ENCODE measurements around the gene KDM6B. TPM values are rescaled to one million over a fixed set of nuclear protein-coding genes. Genes with fewer than 3 reads are reported as not detected.

KDM6B gene
- total and polyA plus RNA-seq, 7 experiments from 2014 or later = 0.95 to 179 (median 119) TPM

- Mint-ChIP-seq H3K27me3 (peaks cover 0 to 14% (median 0%) of the 10 kb centered on the region in 5 donors), H3K9me3 (peaks cover 0 to 2% (median 0%) of the 10 kb centered on the region in 11 donors), H3K27ac (no peak overlapping the region), H3K36me3 (no peaks in the 10 kb centered on the region), H3K4me3 (no peak overlapping the region), H3K4me1 (peaks cover 0 to 10% (median 8%) of the 10 kb centered on the region in 7 donors)
- Histone ChIP-seq H3K4me3 (ENCODE audit: low read length) (no peak overlapping the region), H3K27me3 (ENCODE audit: control insufficient read depth in 2 of 2, insufficient read depth in 2 of 2, low read length in 2 of 2) (no peaks in the 10 kb centered on the region), H3K4me1 (ENCODE audit: control insufficient read depth in 2 of 2, insufficient read depth in 2 of 2, low read length in 2 of 2) (peaks cover 0 to 4% of the 10 kb centered on the region in 2 donors), H3K36me3 (ENCODE audit: control insufficient read depth in 2 of 3, insufficient read depth in 3 of 3, low read length in 3 of 3) (no peaks in the 10 kb centered on the region), H3K27ac (ENCODE audit: low read depth, low read length) (no peak overlapping the region), H3K9me3 (ENCODE audit: control insufficient read depth in 2 of 3, low read length in 3 of 3) (no peaks in the 10 kb centered on the region)
- POLR2A ChIA-PET = no interaction called here
- CTCF ChIA-PET = interaction anchor here (0.6 to 0.9 kb wide), 2 partner anchors 11 to 225 kb away, joined by 3 to 4 read pairs; no protein-coding TSS in a partner anchor
- ATAC-seq (no peak), DNase-seq (peak in 1 of 9 donors; percentile 16)
- intact Hi-C loops (cut with micrococcal nuclease) = no loop called here
Observed at GRCh38 chr17:7811251-7811650, 22.8 kb upstream of the KDM6B start.

GRCh38 chr17:7814969-7815368, 19.0 kb upstream of the KDM6B start:
- H3K9me3 Mint-ChIP-seq = no peaks in the 10 kb centered on the region
- Histone ChIP-seq H3K36me3 (ENCODE audit: control insufficient read depth in 2 of 3, insufficient read depth in 3 of 3, low read length in 3 of 3) (no peaks in the 10 kb centered on the region), H3K9me3 (ENCODE audit: control insufficient read depth in 2 of 3, low read length in 3 of 3) (no peaks in the 10 kb centered on the region), H3K4me3 (ENCODE audit: low read length) (no peak overlapping the region), H3K27ac (ENCODE audit: low read depth, low read length) (no peak overlapping the region), H3K27me3 (ENCODE audit: control insufficient read depth in 2 of 2, insufficient read depth in 2 of 2, low read length in 2 of 2) (no peaks in the 10 kb centered on the region), H3K4me1 (ENCODE audit: control insufficient read depth in 2 of 2, insufficient read depth in 2 of 2, low read length in 2 of 2) (peaks cover 0 to 4% of the 10 kb centered on the region in 2 donors)
- peaks cover 0 to 10% (median 8%) of the 10 kb centered on the region in 7 donors for H3K4me1 Mint-ChIP-seq
- ChIA-PET CTCF (no interaction called here), POLR2A (no interaction called here)
- no peak overlapping the region for H3K27ac Mint-ChIP-seq
- H3K36me3 Mint-ChIP-seq = no peaks in the 10 kb centered on the region
- intact Hi-C loops (cut with micrococcal nuclease) = no loop called here
- ATAC-seq (no peak), DNase-seq (no peak)
- peaks cover 0 to 4% (median 0%) of the 10 kb centered on the region in 5 donors for H3K27me3 Mint-ChIP-seq
- H3K4me3 Mint-ChIP-seq = no peak overlapping the region

GRCh38 chr17:7816926-7817642, 16.9 kb upstream of the KDM6B start:
- H3K4me3 Mint-ChIP-seq = no peak overlapping the region
- Histone ChIP-seq H3K36me3 (ENCODE audit: control insufficient read depth in 2 of 3, insufficient read depth in 3 of 3, low read length in 3 of 3) (no peaks in the 10 kb centered on the region), H3K4me1 (ENCODE audit: control insufficient read depth in 2 of 2, insufficient read depth in 2 of 2, low read length in 2 of 2) (no peaks in the 10 kb centered on the region), H3K4me3 (ENCODE audit: low read length) (no peak overlapping the region), H3K27ac (ENCODE audit: low read depth, low read length) (no peak overlapping the region), H3K27me3 (ENCODE audit: control insufficient read depth in 2 of 2, insufficient read depth in 2 of 2, low read length in 2 of 2) (no peaks in the 10 kb centered on the region), H3K9me3 (ENCODE audit: control insufficient read depth in 2 of 3, low read length in 3 of 3) (no peaks in the 10 kb centered on the region)
- H3K27me3 Mint-ChIP-seq = peaks cover 0 to 4% (median 0%) of the 10 kb centered on the region in 5 donors
- no peak for DNase-seq
- H3K36me3 Mint-ChIP-seq = no peaks in the 10 kb centered on the region
- no peaks in the 10 kb centered on the region for H3K9me3 Mint-ChIP-seq
- no peaks in the 10 kb centered on the region for H3K4me1 Mint-ChIP-seq
- no peak for ATAC-seq
- intact Hi-C loops (cut with micrococcal nuclease) = no loop called here
- ChIA-PET CTCF (interaction anchor here (0.8 to 1.3 kb wide), 2 partner anchors 16 to 172 kb away, joined by 3 to 4 read pairs; no protein-coding TSS in a partner anchor), POLR2A (no interaction called here)
- H3K27ac Mint-ChIP-seq = no peak overlapping the region

- no peaks in the 10 kb centered on the region for H3K36me3 Mint-ChIP-seq
- H3K4me1 Mint-ChIP-seq = peaks cover 0 to 3% (median 0%) of the 10 kb centered on the region in 7 donors
- H3K27ac ChIP-seq (ENCODE audit: low read depth, low read length) = no peak overlapping the region
- H3K27me3 ChIP-seq (ENCODE audit: control insufficient read depth in 2 of 2, insufficient read depth in 2 of 2, low read length in 2 of 2) = no peaks in the 10 kb centered on the region
- no peaks in the 10 kb centered on the region for H3K9me3 Mint-ChIP-seq
- no peak overlapping the region for H3K4me3 Mint-ChIP-seq
- H3K4me3 ChIP-seq (ENCODE audit: low read length) = no peak overlapping the region
- H3K27ac Mint-ChIP-seq = no peak overlapping the region
- ATAC-seq (no peak), DNase-seq (no peak)
- intact Hi-C loops (cut with micrococcal nuclease) = no loop called here
- no peaks in the 10 kb centered on the region for H3K36me3 ChIP-seq (ENCODE audit: control insufficient read depth in 2 of 3, insufficient read depth in 3 of 3, low read length in 3 of 3)
- peaks cover 0 to 4% (median 0%) of the 10 kb centered on the region in 5 donors for H3K27me3 Mint-ChIP-seq
- no peaks in the 10 kb centered on the region for H3K9me3 ChIP-seq (ENCODE audit: control insufficient read depth in 2 of 3, low read length in 3 of 3)
- H3K4me1 ChIP-seq (ENCODE audit: control insufficient read depth in 2 of 2, insufficient read depth in 2 of 2, low read length in 2 of 2) = no peaks in the 10 kb centered on the region
- POLR2A ChIA-PET = no interaction called here
- CTCF ChIA-PET = no interaction called here
Observed at GRCh38 chr17:7817643-7817964, 16.4 kb upstream of the KDM6B start.

- Mint-ChIP-seq H3K27ac (no peak overlapping the region), H3K4me3 (no peak overlapping the region), H3K4me1 (peaks cover 0 to 5% (median 0%) of the 10 kb centered on the region in 7 donors), H3K9me3 (no peaks in the 10 kb centered on the region), H3K36me3 (no peaks in the 10 kb centered on the region), H3K27me3 (peaks cover 0 to 4% (median 0%) of the 10 kb centered on the region in 5 donors)
- H3K27me3 ChIP-seq (ENCODE audit: control insufficient read depth in 2 of 2, insufficient read depth in 2 of 2, low read length in 2 of 2) = no peaks in the 10 kb centered on the region
- H3K9me3 ChIP-seq (ENCODE audit: control insufficient read depth in 2 of 3, low read length in 3 of 3) = no peaks in the 10 kb centered on the region
- intact Hi-C loops (cut with micrococcal nuclease) = no loop called here
- POLR2A ChIA-PET = no interaction called here
- DNase-seq = no peak
- H3K36me3 ChIP-seq (ENCODE audit: control insufficient read depth in 2 of 3, insufficient read depth in 3 of 3, low read length in 3 of 3) = no peaks in the 10 kb centered on the region
- H3K4me1 ChIP-seq (ENCODE audit: control insufficient read depth in 2 of 2, insufficient read depth in 2 of 2, low read length in 2 of 2) = no peaks in the 10 kb centered on the region
- CTCF ChIA-PET = interaction anchor here (0.6 kb wide), 1 partner anchor 10 kb away, joined by 4 read pairs; no protein-coding TSS in a partner anchor
- no peak for ATAC-seq
- no peak overlapping the region for H3K4me3 ChIP-seq (ENCODE audit: low read length)
- no peak overlapping the region for H3K27ac ChIP-seq (ENCODE audit: low read depth, low read length)
Observed at GRCh38 chr17:7818026-7818425, 16.0 kb upstream of the KDM6B start.

- Histone ChIP-seq H3K36me3 (ENCODE audit: control insufficient read depth in 2 of 3, insufficient read depth in 3 of 3, low read length in 3 of 3) (no peaks in the 10 kb centered on the region), H3K27me3 (ENCODE audit: control insufficient read depth in 2 of 2, insufficient read depth in 2 of 2, low read length in 2 of 2) (no peaks in the 10 kb centered on the region), H3K4me1 (ENCODE audit: control insufficient read depth in 2 of 2, insufficient read depth in 2 of 2, low read length in 2 of 2) (no peaks in the 10 kb centered on the region), H3K4me3 (ENCODE audit: low read length) (no peak overlapping the region), H3K27ac (ENCODE audit: low read depth, low read length) (no peak overlapping the region), H3K9me3 (ENCODE audit: control insufficient read depth in 2 of 3, low read length in 3 of 3) (no peaks in the 10 kb centered on the region)
- no peaks in the 10 kb centered on the region for H3K36me3 Mint-ChIP-seq
- ChIA-PET POLR2A (no interaction called here), CTCF (interaction anchor here (0.6 kb wide), 2 partner anchors 9 to 13 kb away, joined by 3 to 4 read pairs; no protein-coding TSS in a partner anchor)
- ATAC-seq (no peak), DNase-seq (no peak)
- H3K4me3 Mint-ChIP-seq = no peak overlapping the region
- no peaks in the 10 kb centered on the region for H3K9me3 Mint-ChIP-seq
- H3K27me3 Mint-ChIP-seq = peaks cover 0 to 4% (median 0%) of the 10 kb centered on the region in 5 donors
- H3K27ac Mint-ChIP-seq = no peak overlapping the region
- H3K4me1 Mint-ChIP-seq = peaks cover 0 to 5% (median 0%) of the 10 kb centered on the region in 7 donors
- intact Hi-C loops (cut with micrococcal nuclease) = no loop called here
Observed at GRCh38 chr17:7818746-7819645, 15.0 kb upstream of the KDM6B start.
